ENCODE measurements around the gene PPARA.

Gene PPARA

DNA sequence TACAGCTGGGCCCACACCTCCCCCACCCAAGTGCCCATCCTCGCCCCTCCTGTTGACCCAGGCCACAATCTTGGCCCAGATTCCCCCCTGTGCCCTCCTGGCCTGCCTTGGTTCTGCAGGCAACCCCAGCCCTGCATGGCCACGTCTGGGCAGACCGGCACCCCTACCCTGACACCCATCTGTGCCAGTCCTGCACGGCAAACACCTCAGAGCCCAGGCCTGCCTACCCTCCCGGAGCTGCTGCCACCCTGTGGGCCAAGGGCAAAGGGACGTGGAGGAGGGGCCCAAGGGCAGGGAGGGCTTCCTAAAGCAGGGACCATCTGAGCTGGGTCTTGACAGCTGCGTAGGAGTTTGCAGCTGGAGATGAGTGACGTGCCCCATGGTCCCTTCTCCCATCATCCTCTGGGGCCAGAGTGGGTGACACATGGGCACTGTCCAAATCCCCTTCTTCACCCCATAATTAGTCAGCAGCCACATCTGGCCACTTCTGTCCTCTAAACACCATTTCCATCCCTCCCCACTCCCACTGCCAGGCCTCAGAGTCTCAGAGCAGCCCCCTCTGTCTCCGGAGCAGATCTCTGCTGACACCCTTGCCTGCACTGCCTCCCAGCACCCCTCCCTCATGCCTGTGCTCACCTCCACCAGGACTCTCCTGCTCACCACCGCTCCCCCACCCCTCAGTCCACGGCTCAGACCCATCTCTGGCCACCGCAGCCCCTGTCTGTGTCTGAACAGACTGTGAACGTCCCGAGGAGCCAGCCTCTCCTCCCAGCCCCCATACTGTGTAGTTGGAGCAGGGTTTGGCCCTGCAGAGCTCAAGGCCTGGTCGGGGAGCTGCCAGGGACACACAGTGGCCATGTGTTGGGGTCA, 35.6 kb upstream of the PPARA start:
- DNase-seq (ENCODE audit: low read depth) = no peak

DNA sequence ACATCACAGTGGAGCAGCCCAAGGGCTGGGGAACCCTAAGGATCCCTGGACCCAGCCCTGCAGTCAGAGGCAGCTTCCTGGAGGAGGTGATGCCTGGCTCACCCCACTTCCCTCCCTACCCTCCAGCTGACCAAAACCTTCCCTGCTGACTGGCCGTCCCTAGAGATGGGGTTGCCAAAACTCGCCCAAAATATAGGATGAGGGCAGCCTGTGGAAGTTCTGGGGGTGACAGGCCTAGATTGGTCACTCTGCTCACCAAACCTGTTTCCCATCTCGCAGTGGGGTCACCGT, 35.0 kb upstream of the PPARA start:
- DNase-seq (ENCODE audit: low read depth) = no peak

DNA sequence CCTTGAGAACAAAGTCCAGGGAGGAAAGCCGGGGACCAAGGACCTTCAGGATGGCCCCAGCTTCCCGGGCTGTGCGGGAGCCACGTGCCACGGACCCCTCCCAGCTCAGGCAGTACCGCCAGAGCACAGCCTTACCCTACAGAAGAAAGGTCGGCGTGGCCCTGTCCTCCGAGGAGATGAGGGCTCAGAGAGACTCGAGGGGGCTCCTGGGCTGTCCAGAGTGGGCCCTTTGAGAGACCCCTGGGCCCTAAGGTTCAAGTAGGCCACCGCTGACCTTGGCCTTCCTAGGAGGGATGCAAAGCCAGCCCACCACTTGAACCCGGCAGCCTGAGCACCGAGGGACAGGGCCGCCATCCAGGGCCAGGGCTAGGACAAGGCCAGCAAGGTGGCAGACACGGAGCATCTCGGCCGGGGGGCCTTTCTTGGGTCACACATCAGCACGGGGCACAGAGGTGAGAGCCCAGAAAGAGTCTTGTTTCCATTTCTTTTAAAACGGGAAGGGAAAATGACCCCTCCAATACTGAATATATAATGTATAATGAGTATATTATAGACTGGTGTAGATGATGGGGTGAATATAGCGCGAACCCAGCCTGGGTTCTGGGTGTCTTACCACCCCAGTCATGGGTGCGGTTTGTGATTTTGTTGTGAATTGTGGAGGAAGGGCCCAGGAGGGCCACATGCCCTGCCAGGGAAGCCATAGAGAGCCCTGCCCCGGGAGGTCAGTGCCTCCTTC, 34.4 kb upstream of the PPARA start:
- DNase-seq (ENCODE audit: low read depth) = no peak

DNA sequence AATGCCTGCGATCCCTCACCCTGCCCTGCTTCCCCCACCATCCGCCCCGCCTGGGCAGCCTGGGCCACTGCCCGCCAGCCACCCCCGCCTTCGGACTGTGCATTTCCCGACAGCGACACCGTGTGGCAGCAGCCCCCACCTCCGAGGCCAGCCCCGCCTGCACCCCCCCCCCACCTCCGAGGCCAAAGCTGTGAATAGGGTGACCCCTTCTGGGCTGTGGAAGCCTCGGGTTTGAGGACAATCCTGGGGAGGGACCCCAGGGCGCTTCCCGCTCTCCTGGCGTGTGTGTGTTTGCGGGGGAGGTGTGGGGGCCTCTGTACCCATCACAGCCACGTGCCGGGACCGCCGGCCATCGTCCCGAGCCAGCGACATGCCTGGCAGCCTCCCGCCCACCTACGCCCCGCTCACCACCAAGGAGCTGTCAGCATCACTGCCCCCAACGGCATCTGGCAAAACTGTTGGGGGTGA, 33.8 kb upstream of the PPARA start:
- peak; percentile 67 for DNase-seq (ENCODE audit: low read depth)

DNA sequence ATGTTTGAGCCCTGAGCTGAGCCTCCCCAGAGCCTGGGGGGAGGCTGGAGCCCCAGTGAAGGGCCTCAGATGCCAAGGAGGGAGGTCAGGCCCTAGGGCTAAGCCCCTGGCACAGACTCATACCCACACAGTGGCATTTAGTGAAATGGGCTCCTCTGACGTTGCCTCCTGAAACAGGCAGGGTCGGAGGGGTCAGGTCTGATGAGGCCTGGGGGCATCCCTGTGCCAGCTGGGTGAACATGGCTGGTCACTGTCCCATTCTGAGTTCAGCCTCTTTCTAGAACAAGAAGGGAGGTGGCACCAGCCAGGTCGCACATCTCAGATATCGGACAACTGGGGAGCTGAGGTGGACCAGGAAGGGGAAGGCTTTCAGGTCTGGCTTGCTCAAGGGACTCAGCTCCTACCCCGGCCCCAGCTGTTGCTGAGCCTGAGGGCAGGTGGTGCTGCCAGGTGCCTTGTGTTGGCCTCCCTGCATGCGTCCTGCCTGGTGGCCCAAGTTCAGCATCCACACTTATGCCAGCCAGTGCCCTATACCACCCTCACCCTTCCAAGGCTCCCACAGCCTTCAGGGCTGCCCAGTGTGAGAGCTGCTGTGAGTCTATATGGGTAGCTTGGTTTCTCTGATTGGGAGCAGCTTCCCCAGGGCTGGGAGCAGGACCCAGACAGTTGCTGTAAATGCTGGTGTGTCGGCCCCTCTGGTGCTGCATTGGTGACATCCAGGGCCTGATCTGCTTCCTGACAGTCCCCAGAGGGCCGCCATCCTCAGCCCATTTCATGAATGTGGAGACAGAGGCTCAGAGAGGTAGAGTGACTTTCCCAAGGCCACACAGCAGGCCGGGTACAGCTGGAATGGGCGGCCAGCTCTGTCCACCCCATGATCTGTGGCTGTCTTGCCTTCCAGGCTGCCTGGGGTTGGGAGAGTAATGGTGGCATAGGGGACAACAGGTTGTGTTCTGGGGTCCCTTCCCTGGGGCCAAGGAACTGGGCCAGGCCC, 32.8 kb upstream of the PPARA start:
- no peak for DNase-seq (ENCODE audit: low read depth)

DNA sequence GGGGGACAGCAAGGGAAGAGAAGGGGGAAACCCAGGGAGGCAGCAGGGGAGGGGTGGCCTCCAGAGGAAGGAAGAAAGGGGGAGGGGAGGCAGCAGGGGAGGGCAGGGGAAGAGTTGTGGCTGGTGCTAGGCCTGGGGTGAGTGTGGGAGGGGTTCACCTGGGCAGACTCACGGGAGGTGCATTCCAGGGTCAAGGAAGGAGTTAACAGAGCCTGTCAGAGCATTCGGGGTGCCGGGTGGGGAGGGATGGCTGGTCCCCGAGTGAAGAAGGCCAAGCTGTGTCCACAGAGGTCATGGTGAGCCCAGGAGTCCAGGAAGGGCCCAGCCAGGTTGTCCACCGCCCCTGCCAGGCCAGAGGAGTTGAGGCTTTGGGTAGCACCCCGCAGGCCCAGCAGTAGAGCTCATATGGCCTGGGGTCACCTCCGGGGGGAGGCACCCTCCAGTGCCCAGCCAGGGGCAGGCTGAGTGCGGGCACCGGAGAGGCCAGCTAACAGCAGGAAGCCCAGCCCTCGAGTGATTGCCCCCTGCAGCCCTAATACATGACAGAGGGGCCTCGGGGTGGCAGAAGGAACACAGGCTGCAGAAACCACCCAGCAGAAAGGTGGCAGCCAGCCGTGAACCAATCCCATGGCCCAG, 31.1 kb upstream of the PPARA start:
- DNase-seq (ENCODE audit: low read depth) = no peak

DNA sequence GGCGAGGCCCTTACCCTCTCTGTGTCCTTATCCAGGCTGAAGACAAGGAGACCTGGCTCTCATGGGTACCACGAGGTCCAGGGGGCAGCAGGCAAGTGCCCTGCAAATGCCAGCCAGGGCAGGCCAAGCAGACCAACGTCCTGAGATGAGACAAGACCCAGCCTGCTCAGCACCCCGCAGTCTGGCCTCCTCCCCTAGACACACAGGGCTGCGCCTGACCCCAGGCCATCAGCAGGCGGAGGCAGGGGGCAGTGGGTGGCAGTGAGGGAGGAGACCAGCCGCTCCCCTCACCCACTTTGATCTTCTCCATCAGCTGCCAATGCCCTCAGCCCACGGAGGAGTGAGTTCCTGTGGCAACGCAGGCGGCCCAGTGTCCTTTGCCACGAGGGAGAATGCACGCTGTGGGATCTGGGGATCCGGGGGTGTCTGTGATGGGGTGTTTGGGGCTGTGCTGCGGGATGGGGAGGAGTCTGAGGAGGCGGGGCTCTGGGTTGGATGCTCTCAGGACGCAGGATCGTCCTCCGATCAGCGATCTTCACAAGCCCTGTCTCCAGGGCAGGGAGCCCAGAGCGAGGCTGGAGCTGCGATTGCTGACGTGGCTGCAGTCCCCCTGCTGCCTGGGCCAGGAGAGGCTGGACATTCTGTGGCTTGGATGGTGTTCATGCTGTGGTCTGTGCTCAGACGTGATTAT, 30.5 kb upstream of the PPARA start:
- no peak for DNase-seq (ENCODE audit: low read depth)

DNA sequence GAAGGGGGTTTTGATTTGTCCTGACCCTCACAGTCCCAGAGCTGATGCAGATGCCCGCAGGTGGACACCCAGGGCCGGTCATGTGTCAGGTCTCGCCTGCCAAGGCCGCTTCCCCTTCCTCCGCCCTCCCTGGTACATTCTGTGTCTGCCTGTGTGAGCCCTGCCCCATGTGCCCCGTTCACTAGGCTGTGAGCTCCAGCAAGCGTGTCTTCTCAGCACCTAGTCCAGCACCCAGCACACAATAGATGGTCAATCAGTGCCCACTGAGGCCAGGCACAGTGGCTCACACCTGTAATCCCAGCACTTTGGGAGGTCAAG, 29.9 kb upstream of the PPARA start:
- no peak for DNase-seq (ENCODE audit: low read depth)

DNA sequence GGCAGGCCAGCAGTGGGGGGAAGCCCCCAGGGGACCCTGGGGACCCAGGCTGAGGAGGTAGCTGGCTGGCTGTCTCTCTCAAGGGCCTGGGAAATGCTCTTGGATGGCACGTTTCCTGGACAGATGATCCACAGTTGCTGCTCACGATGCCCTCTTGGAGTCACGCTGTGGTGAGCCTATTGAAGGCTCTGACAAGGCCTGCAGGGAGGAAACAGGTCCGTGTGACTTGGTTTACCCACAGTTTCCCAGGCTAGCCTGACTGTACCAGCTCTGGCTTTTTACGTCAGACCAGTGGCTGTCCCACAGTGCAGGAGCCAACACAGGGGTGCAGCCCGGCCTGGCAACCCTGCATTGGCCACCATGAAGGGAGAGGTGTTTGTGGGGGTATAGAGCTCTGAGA, 29.2 kb upstream of the PPARA start:
- DNase-seq (ENCODE audit: low read depth) = no peak

DNA sequence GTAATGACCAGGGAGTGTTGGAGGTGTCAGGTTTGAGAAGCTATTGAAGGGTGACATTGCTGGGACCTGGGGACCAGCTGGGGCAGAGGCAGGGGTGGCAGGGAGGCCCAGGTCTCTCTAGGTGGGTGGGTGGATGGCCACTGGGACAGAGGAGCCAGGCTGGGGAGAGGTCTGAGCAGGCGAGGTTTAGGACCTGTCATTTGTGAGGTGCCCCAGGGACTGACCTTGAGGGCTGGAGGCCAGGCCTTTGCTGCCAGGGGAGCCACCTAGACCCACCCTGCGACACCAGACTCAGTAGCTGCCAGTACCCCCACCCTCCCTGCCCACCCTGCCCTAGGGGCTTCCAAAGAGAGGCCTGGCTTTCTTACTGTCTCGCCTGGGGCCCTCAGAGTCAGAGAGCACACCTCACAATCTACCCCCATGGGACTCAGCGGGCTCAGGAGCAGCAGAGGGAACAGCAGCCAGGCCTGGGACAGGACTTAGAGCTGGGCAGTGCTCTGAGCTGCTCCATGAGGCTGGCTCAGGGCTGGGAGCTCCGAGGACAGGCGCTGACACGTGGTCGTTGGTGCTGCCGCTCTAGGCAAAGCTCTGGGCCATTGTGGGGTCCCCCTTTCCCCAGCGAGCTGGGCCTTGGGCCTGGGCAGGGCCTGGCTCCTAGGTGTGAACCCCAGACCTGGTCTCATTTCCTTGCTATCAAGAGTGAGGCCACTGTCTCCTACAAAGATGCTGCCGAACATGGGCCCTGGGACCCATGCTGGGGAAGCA, 28.6 kb upstream of the PPARA start:
- DNase-seq (ENCODE audit: low read depth) = no peak

DNA sequence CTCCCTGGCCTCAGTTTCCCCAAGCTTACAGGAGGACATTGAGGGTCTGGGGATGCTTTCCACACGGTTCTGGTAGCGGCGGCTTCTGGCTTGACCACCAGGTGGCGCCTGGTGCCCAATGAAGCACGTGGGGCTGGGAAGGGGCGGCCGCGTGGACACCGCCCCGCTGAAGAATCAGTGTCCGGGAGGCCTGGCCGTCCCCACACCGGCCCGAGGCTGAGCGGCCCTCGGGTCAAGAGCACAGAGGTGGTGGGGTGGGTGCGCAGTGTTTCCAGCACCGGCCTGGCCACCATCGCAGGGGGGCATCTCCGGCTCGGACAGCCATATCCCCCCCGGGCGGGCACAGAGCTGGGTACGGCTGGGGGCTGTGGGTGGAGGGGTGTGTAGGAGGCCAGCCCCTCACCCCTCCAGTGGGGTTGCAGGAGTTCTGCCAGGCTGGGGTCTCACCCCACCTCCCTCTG, 27.8 kb upstream of the PPARA start:
- DNase-seq (ENCODE audit: low read depth) = peak; percentile 48

DNA sequence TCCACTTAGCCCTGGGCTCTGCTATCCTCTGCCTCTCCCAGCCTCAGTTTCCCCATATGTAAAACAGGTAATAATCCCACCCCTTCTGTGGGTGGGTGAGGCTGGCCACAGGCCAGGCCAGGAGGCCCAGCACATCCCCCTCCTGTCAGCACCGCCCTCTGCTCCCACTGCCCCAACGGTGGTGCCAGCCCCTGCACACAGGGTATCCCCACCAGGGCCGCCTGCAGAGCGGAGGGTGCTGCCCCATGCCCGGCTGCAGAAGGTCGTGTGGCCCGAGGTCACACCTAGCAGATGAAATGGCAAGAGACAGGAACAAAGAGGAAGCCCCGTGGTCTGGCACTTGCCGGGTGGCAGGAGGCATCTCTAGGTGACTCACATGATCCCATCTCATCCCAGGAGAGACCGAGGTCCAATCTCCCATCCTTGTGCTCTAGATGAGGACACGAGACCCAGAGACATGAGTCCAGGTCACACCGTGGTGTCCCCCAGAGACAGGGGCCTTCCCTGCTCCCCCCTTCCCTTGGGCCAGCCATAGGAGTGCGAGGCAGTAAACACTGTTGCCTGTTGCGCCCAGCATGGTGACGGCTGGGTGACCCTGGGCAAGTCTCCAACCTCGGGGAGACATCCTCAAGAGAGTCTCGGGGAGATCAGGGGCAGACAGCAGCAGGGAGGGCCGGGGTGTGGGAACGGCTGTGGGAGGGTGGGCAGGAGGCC, 27.2 kb upstream of the PPARA start:
- no peak for DNase-seq (ENCODE audit: low read depth)

DNA sequence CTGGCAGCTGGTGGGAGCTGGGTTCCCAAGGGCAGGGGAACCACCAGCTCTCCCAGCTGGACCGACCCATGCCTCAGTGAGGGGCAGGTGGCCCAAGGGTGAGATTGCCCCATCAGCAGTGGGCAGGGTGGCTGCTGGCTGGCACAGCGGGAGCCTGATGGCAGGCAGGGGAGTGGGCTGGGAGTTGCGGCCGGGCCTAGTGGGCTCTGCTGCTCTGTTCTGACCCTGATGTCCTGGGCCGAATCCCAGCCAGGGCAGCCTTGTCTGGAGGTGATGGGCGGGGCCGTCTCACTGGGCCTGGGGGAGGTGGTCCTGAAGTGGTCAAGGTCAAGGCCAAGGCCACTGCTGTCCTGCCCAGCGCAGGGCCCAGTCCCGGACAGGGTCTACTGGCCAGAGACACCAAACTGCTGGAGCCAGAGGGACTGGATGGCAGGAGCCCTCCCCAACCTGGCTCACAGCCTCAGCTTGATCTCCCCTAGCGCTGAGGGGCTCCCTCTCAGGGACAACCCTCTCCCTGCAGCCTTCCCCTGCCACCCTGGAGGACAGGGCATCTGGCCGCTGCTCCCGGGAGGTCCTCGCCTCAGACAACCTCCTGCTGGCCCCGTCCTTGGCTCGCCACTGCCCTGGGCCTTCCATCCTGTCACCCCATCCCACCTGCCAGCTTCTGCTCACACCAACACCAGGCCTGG, 26.5 kb upstream of the PPARA start:
- no peak for DNase-seq (ENCODE audit: low read depth)

DNA sequence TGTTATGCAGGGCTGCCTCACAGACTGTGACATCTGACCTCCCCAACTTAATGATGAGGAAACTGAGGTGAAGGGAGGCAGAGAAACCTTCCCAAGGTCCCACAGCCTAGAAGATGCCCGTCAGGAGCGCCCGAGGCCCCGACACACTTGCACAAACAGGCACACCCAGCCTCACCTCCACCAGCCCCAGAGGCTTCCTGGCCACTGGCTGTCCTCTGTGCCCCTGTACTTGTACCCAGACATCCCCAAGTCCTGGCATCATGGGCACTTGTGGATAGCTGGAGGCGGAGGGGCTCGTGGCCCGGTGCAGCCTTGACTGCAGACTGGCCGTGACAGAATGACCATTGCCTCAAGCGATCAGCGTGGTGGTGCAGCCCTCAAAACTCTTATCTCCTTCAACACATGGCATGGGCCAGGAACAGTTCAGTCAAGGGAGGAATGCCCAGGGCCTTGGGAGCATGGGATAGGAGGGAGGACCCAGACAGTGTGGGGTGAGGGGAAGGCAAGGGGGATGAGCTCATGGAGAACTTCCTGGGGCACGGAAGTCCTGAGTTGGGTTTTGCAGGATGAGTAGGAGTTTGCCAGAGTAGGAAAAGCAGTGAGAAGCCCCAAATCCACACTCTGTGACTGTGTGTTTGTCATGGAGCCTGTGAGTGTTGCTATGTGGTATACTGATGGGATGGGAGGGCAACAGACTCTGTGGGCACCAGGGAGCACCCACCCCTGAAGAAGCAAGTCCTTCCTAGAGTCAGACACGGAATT, 25.8 kb upstream of the PPARA start:
- DNase-seq (ENCODE audit: low read depth) = no peak

DNA sequence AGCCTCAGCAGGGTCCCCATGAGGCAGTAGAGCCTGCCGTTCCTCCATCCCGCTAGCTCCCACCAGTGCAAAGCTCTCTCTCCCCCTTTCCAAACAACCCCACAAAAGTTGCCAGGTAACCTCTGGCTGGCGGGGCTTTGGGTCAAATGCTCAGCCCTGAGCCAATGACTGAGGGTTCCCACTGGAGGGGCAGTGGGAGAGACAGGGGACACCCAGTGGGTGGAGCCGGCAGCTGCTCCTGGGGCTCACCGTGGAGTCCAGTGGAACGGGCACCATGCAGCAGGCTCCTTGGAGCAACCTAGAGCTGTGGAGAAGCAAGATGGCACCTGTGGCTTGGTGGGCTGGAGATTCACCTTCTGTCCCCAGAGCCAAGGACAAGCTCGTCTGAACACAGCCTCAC, 25.0 kb upstream of the PPARA start:
- no peak for DNase-seq (ENCODE audit: low read depth)

DNA sequence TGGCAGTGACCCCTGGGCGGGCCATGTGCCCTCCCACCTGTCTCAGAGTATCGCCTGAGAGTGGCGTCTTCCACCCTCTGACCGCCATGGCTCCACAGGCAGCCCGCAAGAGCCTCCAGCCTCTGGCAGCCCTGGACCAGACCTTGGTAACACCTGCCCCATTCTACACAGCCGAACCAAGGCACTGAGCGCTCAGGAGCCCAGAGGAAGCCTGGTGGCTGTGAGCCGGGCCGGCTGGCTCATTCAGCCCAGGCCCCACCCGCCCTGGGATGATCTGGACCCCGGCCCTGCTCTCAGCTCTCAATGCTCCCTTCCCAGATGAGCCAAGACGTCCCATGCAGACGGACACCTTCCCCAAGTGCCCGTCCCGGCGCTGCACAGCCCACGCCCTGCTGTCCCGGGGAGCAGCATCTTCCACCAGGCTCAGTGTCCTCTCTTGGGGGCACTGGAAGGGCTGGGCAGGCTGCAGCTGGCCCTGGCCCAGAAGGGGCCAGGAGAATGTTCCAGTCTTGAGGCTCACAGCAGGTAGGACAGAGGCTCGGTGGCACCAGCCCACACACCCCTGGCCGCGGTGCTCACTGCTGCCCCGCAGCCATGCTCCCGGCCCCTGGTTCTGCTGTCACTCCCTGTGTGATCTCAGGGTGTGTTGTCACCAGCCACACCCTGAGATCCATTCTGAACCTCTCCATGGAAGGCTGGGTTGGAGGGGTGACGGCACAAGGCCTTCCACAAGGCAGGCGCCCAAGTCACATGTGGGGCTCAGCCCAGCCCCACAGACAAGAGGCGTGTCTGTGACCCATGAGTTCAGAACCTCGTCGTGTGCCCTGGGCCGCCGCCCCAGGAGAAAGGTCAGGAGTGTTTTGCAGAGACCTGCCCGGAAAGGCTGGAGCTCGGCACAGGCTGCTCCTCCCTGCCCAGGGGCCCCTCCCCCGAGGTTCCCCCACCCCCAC, 24.2 kb upstream of the PPARA start:
- no peak for DNase-seq (ENCODE audit: low read depth)

DNA sequence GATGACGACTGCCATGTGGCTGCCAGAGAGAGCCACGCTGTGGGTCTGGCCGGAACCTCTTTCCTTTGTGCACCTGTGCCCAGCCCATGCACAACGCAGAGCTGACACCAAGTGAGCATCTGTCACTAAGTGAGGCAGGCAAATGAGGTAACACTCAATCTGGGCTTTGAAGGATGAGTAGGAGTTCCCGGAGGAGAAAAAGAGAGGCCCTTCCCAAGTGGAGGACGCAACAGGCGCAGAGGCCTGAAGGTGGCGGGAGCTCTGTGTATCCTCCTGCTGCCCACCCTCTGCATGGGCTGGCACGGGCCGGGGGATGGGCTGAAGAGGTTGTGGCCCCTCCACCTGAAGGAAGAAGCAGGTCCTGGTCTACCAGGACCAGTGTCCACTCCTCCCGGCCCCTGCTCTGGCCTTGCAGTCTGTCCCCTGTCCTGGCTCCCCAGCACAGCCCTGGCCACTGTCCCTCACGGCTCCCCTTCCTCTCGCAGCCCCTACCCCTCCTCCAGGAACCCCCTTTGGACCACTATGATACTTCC, 23.4 kb upstream of the PPARA start:
- DNase-seq (ENCODE audit: low read depth) = no peak

All from stimulated activated CD8-positive, alpha-beta memory T cell treated with anti-CD3 and anti-CD28 coated beads, Interleukin-7, amount 100 ng/mL, for 24 hours (primary cell).